Measurements from ENCODE around the gene TEX13D. TPM values are rescaled to one million over a fixed set of nuclear protein-coding genes. Genes with fewer than 3 reads are reported as not detected.

TEX13D gene
- total and polyA plus RNA-seq, 2 experiments from 2014 or later, result not detected

DNA sequence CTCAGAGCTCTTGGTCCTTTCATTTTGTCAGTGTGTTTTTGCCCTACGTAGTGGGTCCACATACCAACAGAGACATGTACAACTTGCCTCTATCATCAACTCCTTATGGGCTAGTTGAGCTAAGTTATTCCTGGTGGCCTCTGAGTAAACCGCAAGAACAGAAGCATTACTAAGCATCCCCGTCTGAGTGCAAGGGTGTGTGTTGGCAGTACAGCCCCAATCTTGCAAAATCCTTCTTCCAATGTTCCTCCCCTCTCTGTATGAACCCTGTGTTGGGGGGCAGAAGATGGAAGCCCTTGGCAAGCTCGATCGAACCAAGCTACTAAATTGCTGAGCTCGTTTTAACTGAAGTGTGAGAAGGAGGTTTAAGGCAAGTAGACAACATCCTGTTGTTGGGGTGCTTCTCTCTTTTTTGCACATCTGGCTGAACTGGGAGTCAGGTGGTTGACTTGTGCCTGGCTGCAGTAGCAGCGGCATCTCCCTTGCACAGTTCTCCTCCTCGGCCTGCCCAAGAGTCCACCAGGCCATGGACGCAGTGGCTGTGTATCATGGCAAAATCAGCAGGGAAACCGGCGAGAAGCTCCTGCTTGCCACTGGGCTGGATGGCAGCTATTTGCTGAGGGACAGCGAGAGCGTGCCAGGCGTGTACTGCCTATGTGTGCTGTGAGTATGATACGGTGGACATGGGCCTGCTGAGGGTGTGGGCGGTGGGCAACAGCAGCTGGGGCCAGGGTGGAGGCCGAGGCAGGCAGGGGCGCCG, 13.8 kb downstream of the TEX13D start, which contains the start of gene SH2D1A:
Gene SH2D1A (plus strand): TSS at position 447 of the 760 bp plus-strand sequence. CDS start 80 bp downstream, at position 527.
- Histone ChIP-seq H3K4me3 (no peak within 1 kb of the TSS), H3K9me3 (ENCODE audit: low read depth) (peaks cover 3% of the 10 kb centered on the region), H3K36me3 (no peaks in the 10 kb centered on the region), H3K27ac (no peak within 1 kb of the TSS), H3K4me1 (ENCODE audit: low read depth) (no peaks in the 10 kb centered on the region), H3K27me3 (no peaks in the 10 kb centered on the region)
- no peak for DNase-seq (ENCODE audit: low read depth in 1 of 2, low spot score in 1 of 2)
- TF ChIP-seq, protein P1, sequence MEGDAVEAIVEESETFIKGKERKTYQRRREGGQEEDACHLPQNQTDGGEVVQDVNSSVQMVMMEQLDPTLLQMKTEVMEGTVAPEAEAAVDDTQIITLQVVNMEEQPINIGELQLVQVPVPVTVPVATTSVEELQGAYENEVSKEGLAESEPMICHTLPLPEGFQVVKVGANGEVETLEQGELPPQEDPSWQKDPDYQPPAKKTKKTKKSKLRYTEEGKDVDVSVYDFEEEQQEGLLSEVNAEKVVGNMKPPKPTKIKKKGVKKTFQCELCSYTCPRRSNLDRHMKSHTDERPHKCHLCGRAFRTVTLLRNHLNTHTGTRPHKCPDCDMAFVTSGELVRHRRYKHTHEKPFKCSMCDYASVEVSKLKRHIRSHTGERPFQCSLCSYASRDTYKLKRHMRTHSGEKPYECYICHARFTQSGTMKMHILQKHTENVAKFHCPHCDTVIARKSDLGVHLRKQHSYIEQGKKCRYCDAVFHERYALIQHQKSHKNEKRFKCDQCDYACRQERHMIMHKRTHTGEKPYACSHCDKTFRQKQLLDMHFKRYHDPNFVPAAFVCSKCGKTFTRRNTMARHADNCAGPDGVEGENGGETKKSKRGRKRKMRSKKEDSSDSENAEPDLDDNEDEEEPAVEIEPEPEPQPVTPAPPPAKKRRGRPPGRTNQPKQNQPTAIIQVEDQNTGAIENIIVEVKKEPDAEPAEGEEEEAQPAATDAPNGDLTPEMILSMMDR (IDR thresholded peaks at IDR 0.05; ENCODE audit: low read depth, low read length), result no peak

DNA sequence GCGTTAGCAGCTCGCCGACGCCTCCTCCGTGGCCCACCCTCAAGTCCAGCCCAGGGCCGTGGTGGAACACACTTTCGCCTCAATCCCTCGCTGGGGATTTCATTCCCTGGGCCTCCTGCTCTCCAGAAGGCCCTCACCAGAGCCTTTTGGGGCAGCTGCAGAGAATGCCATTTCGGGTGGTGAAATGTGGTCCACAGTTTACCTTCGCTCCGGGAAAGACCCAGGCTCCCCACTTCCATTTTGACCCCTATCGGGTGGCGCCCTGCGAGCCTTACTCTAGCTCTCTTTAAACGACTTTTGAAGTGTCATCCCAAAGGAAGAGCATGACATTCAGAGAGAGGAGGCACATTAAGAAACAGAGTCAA, 14.4 kb downstream of the TEX13D start:
- Histone ChIP-seq H3K9me3 (ENCODE audit: low read depth) (peaks cover 3% of the 10 kb centered on the region), H3K27ac (no peak overlapping the region), H3K36me3 (no peaks in the 10 kb centered on the region), H3K4me3 (no peak overlapping the region), H3K27me3 (no peaks in the 10 kb centered on the region), H3K4me1 (ENCODE audit: low read depth) (no peaks in the 10 kb centered on the region)
- TF ChIP-seq, protein P1 (IDR thresholded peaks at IDR 0.05; ENCODE audit: low read depth, low read length), result no peak
- no peak for DNase-seq (ENCODE audit: low read depth in 1 of 2, low spot score in 1 of 2)

DNA sequence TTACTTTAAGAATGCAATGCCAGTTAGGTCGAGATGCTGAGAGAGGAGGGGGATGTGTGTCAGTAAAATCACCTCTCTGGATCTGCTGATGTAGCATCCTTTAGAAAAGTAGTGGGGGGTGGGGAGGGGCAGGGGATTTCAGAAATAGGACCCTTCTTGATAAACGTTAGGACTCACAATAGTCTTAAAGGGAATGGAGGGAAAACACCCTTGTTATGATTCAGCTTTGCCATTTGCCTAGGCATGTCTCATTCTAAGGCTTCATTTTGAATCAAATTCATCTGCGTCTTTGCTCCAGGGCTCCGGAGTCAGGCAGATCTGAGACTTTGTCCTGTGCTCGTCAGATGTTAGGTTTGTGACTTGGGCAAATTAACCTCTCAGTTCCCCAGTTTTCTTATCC, 14.8 kb downstream of the TEX13D start:
- TF ChIP-seq, protein P1 (IDR thresholded peaks at IDR 0.05; ENCODE audit: low read depth, low read length), result no peak
- H3K36me3 ChIP-seq, result no peaks in the 10 kb centered on the region
- H3K4me3 ChIP-seq, result no peak overlapping the region
- DNase-seq (ENCODE audit: low read depth in 1 of 2, low spot score in 1 of 2), result no peak
- no peak overlapping the region for H3K27ac ChIP-seq
- H3K4me1 ChIP-seq (ENCODE audit: low read depth), result no peaks in the 10 kb centered on the region
- no peaks in the 10 kb centered on the region for H3K27me3 ChIP-seq
- peaks cover 3% of the 10 kb centered on the region for H3K9me3 ChIP-seq (ENCODE audit: low read depth)

DNA sequence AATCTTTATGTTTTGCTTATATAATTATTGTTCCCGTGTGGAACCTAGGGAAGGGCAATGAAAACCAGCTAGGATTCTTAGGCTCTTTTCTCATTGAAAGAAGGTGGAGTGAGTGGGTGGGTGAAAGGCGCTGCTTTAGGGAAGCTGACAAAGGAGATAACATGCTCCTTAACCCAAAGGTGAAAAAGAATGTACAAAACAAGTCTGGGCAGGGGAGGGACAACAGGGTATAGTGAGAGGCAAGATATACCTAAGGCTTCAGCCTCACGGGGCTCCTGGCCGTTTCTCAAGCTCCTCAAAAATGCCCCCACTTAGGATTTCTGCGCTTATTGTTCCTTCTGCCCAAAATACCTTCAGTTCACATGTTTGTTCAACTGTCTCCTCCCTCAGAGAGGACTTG, 15.7 kb downstream of the TEX13D start:
- H3K4me1 ChIP-seq (ENCODE audit: low read depth), result no peaks in the 10 kb centered on the region
- H3K27me3 ChIP-seq, result no peaks in the 10 kb centered on the region
- TF ChIP-seq, protein P1 (IDR thresholded peaks at IDR 0.05; ENCODE audit: low read depth, low read length), result no peak
- H3K4me3 ChIP-seq, result no peak overlapping the region
- H3K27ac ChIP-seq, result no peak overlapping the region
- no peaks in the 10 kb centered on the region for H3K36me3 ChIP-seq
- no peak for DNase-seq (ENCODE audit: low read depth in 1 of 2, low spot score in 1 of 2)
- H3K9me3 ChIP-seq (ENCODE audit: low read depth), result peaks cover 3% of the 10 kb centered on the region

DNA sequence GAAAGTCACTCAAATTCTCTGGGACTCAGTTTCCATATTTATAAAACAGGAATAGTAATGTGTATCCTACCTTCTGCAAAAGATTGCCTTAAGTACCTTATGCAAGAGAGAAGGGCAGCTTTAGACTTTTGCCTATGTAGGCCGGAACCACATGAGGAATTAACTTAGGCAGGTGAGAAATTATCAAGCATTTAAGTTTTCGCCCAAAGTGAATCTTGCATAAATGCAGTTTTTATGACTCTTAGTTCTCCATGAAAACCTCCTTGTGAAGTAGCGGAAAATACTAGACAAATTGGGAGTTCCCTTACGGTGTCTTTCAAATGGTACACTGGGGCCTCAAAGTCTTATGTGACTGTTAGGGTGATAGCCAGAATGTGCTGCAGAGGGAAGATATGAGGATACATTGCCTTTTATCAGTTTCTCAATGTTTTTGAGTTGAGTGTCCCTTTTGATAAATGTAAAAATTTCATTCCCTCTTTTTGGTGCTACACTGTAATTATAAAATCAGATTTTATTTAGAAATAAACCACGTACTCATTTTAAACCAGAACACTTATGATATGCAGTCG, 16.5 kb downstream of the TEX13D start:
- no peak overlapping the region for H3K4me3 ChIP-seq
- H3K36me3 ChIP-seq, result no peaks in the 10 kb centered on the region
- no peak for DNase-seq (ENCODE audit: low read depth in 1 of 2, low spot score in 1 of 2)
- H3K27ac ChIP-seq, result no peak overlapping the region
- TF ChIP-seq, protein P1 (IDR thresholded peaks at IDR 0.05; ENCODE audit: low read depth, low read length), result no peak
- no peaks in the 10 kb centered on the region for H3K27me3 ChIP-seq
- no peaks in the 10 kb centered on the region for H3K4me1 ChIP-seq (ENCODE audit: low read depth)
- H3K9me3 ChIP-seq (ENCODE audit: low read depth), result peaks cover 3% of the 10 kb centered on the region
